Hepatocyte (in vitro differentiated cells): ENCODE data around the gene PELI3.
"Not testable (repeated sequence)": the region's sequence is repeated elsewhere in the genome, so short reads cannot be mapped to it uniquely, and the experiment has no call there.

Experiments used
- CTCF ChIP-seq: fragments of 200-600 bp; sonication (generic); IDR thresholded peaks from 2 replicates; pipeline ENCODE4 v1.5.1; 2016; ENCODE audit warnings: antibody characterized with exemption, mild to moderate bottlenecking; ENCODE audit not compliant: poor library complexity
- EZH2 ChIP-seq: fragments of 200-600 bp; sonication (generic); IDR thresholded peaks from 2 replicates; pipeline ENCODE4 v1.6.1; 2016; ENCODE audit warnings: antibody characterized with exemption, mild to moderate bottlenecking, borderline replicate concordance
- EZH2phosphoT487 ChIP-seq: fragments of 200-600 bp; sonication (generic); IDR thresholded peaks from one replicate; pipeline ENCODE4 v1.6.1; 2018; ENCODE audit warnings: antibody characterized with exemption, mild to moderate bottlenecking, low read depth, moderate library complexity; ENCODE audit not compliant: unreplicated experiment, severe bottlenecking

GRCh38 chr11:66431287-66431686, 35.4 kb upstream of the PELI3 start:
- TF ChIP-seq CTCF, EZH2, EZH2phosphoT487: not testable (repeated sequence)
